Mononuclear cell (primary cell): ENCODE measurements around the gene PSMC6. TPM values are rescaled to one million over a fixed set of nuclear protein-coding genes. Genes with fewer than 3 reads are reported as not detected.
"Not testable (repeated sequence)": the region's sequence is repeated elsewhere in the genome, so short reads cannot be mapped to it uniquely, and the experiment has no call there.

ENCODE experiments used
- H3K27me3 ChIP-seq: 2 replicates; pipeline ENCODE4 v1.6.0; 2011; ENCODE audit warnings: low read length, control low read depth; ENCODE audit not compliant: insufficient read depth
- H3K4me1 ChIP-seq: 2 replicates; pipeline ENCODE4 v1.5.1; 2011; ENCODE audit warnings: mild to moderate bottlenecking, low read length, control low read depth; ENCODE audit not compliant: insufficient read depth
- H3K4me3 ChIP-seq: 2 replicates; pipeline ENCODE4 v1.5.1; 2011; ENCODE audit warnings: mild to moderate bottlenecking, low read length, moderate library complexity
- H3K9me3 ChIP-seq: 2 replicates; pipeline ENCODE4 v1.5.1; 2011; ENCODE audit warnings: low read depth, mild to moderate bottlenecking, control low read depth, low read length
- total RNA-seq: library from RNA; depleted of rRNA; stranded (reverse); fragments of >200 nt; gene quantifications from one replicate; pipeline ENCODE4 v1.2.3, GENCODE V29; 2012

PSMC6 gene
- total RNA-seq, 1 donor, result 117 TPM

GRCh38 chr14:52735921-52736489, 29.0 kb downstream of the PSMC6 start:
- Histone ChIP-seq H3K9me3 (no peaks in the 10 kb centered on the region), H3K4me1 (peaks cover 26% of the 10 kb centered on the region), H3K27me3 (no peaks in the 10 kb centered on the region), H3K4me3 (no peak overlapping the region)

- H3K4me1 ChIP-seq, result peaks cover 41% of the 10 kb centered on the region
- no peak overlapping the region for H3K4me3 ChIP-seq
- no peaks in the 10 kb centered on the region for H3K9me3 ChIP-seq
- no peaks in the 10 kb centered on the region for H3K27me3 ChIP-seq
These were observed 31.4 kb downstream of the PSMC6 start for GRCh38 chr14:52738409-52738808.

- H3K4me3 ChIP-seq, result no peak overlapping the region
- H3K9me3 ChIP-seq, result no peaks in the 10 kb centered on the region
- H3K27me3 ChIP-seq, result no peaks in the 10 kb centered on the region
- H3K4me1 ChIP-seq, result peaks cover 34% of the 10 kb centered on the region
These were observed 33.8 kb downstream of the PSMC6 start for GRCh38 chr14:52740751-52741150.

- Histone ChIP-seq H3K4me1 (peaks cover 30% of the 10 kb centered on the region), H3K4me3 (no peak overlapping the region), H3K27me3 (no peaks in the 10 kb centered on the region), H3K9me3 (no peaks in the 10 kb centered on the region)
These were observed 34.9 kb downstream of the PSMC6 start for GRCh38 chr14:52741865-52742264.

GRCh38 chr14:52748647-52749292, 41.8 kb downstream of the PSMC6 start:
- H3K27me3 ChIP-seq, result no peaks in the 10 kb centered on the region
- no peak overlapping the region for H3K4me3 ChIP-seq
- no peaks in the 10 kb centered on the region for H3K9me3 ChIP-seq
- peaks cover 3% of the 10 kb centered on the region for H3K4me1 ChIP-seq

- H3K27me3 ChIP-seq, result no peaks in the 10 kb centered on the region
- H3K4me1 ChIP-seq, result no peaks in the 10 kb centered on the region
- H3K4me3 ChIP-seq, result no peak overlapping the region
- H3K9me3 ChIP-seq, result no peaks in the 10 kb centered on the region
These were observed 48.8 kb downstream of the PSMC6 start for GRCh38 chr14:52755607-52756316.

GRCh38 chr14:52759145-52759544, 52.1 kb downstream of the PSMC6 start:
- H3K4me3 ChIP-seq, result no peak overlapping the region

GRCh38 chr14:52762923-52763322, 55.9 kb downstream of the PSMC6 start:
- not testable (repeated sequence) for H3K4me1 ChIP-seq, H3K27me3 ChIP-seq, H3K4me3 ChIP-seq, H3K9me3 ChIP-seq

More at GRCh38 chr14:52759145-52759544, 52.1 kb downstream of the PSMC6 start:
- H3K4me1 ChIP-seq, result peaks cover 4% of the 10 kb centered on the region
- H3K27me3 ChIP-seq, result no peaks in the 10 kb centered on the region
- no peaks in the 10 kb centered on the region for H3K9me3 ChIP-seq

GRCh38 chr14:52767058-52767833, 60.2 kb downstream of the PSMC6 start:
- Histone ChIP-seq H3K27me3 (no peaks in the 10 kb centered on the region), H3K4me1 (peaks cover 4% of the 10 kb centered on the region), H3K9me3 (no peaks in the 10 kb centered on the region), H3K4me3 (no peak overlapping the region)

- no peaks in the 10 kb centered on the region for H3K27me3 ChIP-seq
- H3K4me1 ChIP-seq, result no peaks in the 10 kb centered on the region
- H3K9me3 ChIP-seq, result no peaks in the 10 kb centered on the region
- H3K4me3 ChIP-seq, result no peak overlapping the region
These were observed 62.9 kb downstream of the PSMC6 start for GRCh38 chr14:52769887-52770286.

GRCh38 chr14:52776816-52777215, 69.8 kb downstream of the PSMC6 start:
- Histone ChIP-seq H3K27me3 (no peaks in the 10 kb centered on the region), H3K4me3 (no peak overlapping the region), H3K4me1 (no peaks in the 10 kb centered on the region), H3K9me3 (no peaks in the 10 kb centered on the region)

Other genes starting within 250 kb of the PSMC6 start
- gene TXNDC16, start 154.7 kb upstream of the PSMC6 start, total RNA-seq, result 18.5 TPM
- gene GPR137C, start 154.4 kb upstream of the PSMC6 start, total RNA-seq, result 0.10 TPM
- gene ERO1A, start 11.6 kb upstream of the PSMC6 start, total RNA-seq, result 71.6 TPM
- 25.2 TPM for gene STYX, start 23.0 kb downstream of the PSMC6 start, total RNA-seq
- 4.3 TPM for gene GNPNAT1, start 84.4 kb downstream of the PSMC6 start, total RNA-seq
- 1.6 TPM for gene FERMT2, start 243.8 kb downstream of the PSMC6 start, total RNA-seq